Measurements from ENCODE around the gene INPP5D.

INPP5D gene

GRCh38 chr2:233210281-233210680, 150.1 kb downstream of the INPP5D start:
- TF ChIP-seq, protein P1, sequence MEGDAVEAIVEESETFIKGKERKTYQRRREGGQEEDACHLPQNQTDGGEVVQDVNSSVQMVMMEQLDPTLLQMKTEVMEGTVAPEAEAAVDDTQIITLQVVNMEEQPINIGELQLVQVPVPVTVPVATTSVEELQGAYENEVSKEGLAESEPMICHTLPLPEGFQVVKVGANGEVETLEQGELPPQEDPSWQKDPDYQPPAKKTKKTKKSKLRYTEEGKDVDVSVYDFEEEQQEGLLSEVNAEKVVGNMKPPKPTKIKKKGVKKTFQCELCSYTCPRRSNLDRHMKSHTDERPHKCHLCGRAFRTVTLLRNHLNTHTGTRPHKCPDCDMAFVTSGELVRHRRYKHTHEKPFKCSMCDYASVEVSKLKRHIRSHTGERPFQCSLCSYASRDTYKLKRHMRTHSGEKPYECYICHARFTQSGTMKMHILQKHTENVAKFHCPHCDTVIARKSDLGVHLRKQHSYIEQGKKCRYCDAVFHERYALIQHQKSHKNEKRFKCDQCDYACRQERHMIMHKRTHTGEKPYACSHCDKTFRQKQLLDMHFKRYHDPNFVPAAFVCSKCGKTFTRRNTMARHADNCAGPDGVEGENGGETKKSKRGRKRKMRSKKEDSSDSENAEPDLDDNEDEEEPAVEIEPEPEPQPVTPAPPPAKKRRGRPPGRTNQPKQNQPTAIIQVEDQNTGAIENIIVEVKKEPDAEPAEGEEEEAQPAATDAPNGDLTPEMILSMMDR (conservative IDR thresholded peaks at IDR 0.05; ENCODE audit: low read depth, low read length): no peak
- H3K4me3 ChIP-seq (ENCODE audit: low read depth, low read length): no peak overlapping the region
- no peak for DNase-seq (ENCODE audit: low read depth)

DNA sequence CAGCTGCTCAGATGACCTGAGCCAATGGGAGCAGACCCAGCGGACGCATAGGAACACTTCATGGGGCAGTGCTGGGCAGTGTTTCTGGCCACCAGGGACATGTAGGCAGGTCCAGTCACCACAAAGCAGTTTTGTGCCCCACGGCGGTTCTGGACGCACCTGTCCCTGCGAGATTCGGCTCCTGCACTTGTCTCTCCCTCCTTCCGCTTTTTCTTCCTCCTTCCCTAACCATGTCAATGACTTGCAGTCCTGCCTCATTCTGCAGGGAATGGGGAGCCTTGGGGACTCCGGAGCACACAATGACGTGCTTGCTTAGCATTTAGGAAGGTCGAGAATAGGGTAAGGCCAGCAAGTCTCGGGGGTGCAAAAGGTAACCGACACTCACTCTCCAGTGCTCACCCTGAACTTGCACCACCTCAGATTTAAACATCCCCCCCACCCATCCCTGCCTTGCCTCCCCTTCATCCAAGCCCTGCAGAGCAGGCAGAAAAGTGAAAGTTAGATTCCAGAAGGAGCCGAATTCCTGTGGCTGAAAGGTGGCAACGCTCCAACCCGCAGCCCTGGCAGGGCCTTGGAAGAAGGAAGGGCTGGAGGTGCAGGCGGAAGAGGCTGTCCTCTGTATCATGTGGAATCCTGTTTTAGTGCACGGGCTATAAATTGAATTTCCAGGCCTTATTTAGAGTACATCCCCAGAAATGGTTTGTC, 150.9 kb downstream of the INPP5D start:
- H3K4me3 ChIP-seq (ENCODE audit: low read depth, low read length): no peak overlapping the region
- peak; percentile 94 for DNase-seq (ENCODE audit: low read depth)
- TF ChIP-seq, protein P1 (conservative IDR thresholded peaks at IDR 0.05; ENCODE audit: low read depth, low read length): no peak

DNA sequence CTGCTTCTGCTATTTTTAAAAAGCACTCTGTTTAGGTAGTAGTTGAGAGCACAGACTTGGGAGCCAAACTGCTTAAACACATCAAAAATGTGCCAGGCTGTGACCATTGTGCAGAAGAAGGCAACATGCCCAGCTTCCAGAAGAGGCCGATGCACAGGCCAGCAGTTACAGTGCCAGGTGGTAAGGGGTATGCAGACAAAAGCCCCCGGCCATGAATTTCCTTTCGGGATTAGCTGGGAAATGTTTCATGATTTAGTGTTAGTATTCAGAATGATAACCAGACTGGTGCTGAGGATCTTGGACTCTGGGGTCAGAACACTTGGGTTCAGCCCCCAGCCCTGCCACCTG, 151.4 kb downstream of the INPP5D start:
- TF ChIP-seq, protein P1 (conservative IDR thresholded peaks at IDR 0.05; ENCODE audit: low read depth, low read length): no peak
- no peak overlapping the region for H3K4me3 ChIP-seq (ENCODE audit: low read depth, low read length)
- DNase-seq (ENCODE audit: low read depth): no peak

DNA sequence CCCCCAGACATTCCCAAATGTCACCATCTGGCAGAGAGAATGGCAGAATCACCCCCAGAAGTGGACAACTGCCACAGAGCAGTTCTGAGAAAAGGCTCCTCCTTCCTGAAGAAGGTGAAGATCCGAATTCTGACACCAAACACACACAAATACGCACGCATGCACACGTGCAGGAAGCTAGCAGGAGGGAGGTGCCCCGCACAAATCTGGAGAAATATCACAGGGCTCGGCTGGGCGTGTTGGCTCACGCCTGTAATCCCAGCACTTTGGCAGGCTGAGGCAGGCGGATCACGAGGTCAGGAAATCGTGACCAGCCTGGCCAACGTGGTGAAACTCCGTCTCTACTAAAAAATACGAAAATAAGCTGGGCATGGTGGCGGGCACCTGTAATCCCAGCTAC, 152.9 kb downstream of the INPP5D start:
- DNase-seq (ENCODE audit: low read depth): no peak
- TF ChIP-seq, protein P1 (conservative IDR thresholded peaks at IDR 0.05; ENCODE audit: low read depth, low read length): no peak
- no peak overlapping the region for H3K4me3 ChIP-seq (ENCODE audit: low read depth, low read length)

DNA sequence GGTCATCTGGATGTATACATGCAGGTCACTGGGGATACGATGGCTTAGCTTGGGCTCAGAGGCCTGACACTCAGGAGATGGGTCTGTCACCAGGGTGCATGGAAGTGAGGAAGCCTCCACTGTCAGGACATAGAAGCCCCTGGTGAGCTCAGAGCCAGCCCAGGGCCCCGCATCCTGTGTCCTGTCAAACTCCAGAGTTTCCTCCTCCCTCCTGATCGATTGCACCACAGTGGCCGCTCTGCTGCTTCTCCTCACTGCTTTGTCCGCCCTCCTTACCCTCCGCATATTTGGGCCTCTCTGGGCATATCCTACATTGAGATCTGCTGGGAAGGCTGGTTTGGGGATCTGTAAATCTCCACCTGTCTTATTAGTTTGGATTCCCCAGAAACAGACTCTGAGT, 153.8 kb downstream of the INPP5D start:
- no peak overlapping the region for H3K4me3 ChIP-seq (ENCODE audit: low read depth, low read length)
- TF ChIP-seq, protein P1 (conservative IDR thresholded peaks at IDR 0.05; ENCODE audit: low read depth, low read length): no peak
- no peak for DNase-seq (ENCODE audit: low read depth)

DNA sequence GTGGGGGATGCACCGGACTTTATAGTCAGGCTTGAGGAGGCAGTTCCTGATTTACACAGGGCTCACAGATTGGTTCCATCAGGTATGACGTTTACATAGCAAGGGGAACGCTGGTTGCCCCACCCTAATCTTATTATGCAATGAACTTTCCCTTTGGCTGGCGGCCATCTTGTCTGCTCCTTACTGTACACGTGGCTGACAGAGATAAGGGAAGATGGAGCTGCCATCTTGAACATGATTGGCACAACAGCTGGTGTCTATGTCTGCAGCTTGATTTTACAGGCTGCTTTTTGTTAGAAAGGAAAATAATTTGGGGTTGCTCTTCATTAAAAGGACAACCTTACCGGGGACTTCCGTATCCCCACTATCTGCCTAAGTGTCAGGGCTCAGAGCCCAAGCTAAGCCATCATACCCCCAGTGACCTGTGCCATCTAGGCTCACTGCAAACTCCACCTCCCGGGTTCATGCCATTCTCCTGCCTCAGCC, 157.8 kb downstream of the INPP5D start:
- TF ChIP-seq, protein P1 (conservative IDR thresholded peaks at IDR 0.05; ENCODE audit: low read depth, low read length): no peak
- DNase-seq (ENCODE audit: low read depth): no peak
- no peak overlapping the region for H3K4me3 ChIP-seq (ENCODE audit: low read depth, low read length)

GRCh38 chr2:233218836-233219235, 158.7 kb downstream of the INPP5D start:
- TF ChIP-seq, protein P1 (conservative IDR thresholded peaks at IDR 0.05; ENCODE audit: low read depth, low read length): no peak
- DNase-seq (ENCODE audit: low read depth): no peak
- no peak overlapping the region for H3K4me3 ChIP-seq (ENCODE audit: low read depth, low read length)

All from choroid plexus epithelial cell (primary cell).